K562 (cell line): ENCODE results near the gene SLCO3A1. TPM values are rescaled to one million over a fixed set of nuclear protein-coding genes. Genes with fewer than 3 reads are reported as not detected.
A peak's percentile ranks its signal among the peaks of the same experiment; 100 is the strongest.

Experiments used
- ATAC-seq: fragments of 200-7000 bp; cut with Tn5 transposase; 3 replicates; pipeline ENCODE4 v1.9.1; 2020; ENCODE audit warnings: moderate library complexity
- BruUV-seq: library from RNA; stranded (reverse); fragments of 400-500 nt; replicated peaks from 2 replicates; lab custom pipeline; 2021; lab: Mats Ljungman, UMichigan
- CTCF ChIA-PET: fragments of 300-600 bp; formaldehyde crosslinking; extraction: SDS; loops from one replicate; lab custom pipeline; 2021; ENCODE audit warnings: low intra/inter-chr PET ratio; lab: Yijun Ruan, JAX
- POLR2A ChIA-PET: fragments of 300-600, 350-650 bp; sonication (Branson Sonifier 250); formaldehyde crosslinking; extraction: SDS; loops from one replicate; lab custom pipeline; 2021; ENCODE audit warnings: antibody characterized with exemption, inconsistent platforms; lab: Yijun Ruan, JAX
- DNase-seq, 4 experiments: peaks; one replicate each; pipeline versions ENCODE4 v3.0.0 to v3.0.0-alpha.2; 2011 to 2018; ENCODE audit warnings: low spot score in 3 of 4, mixed read lengths in 3 of 4; ENCODE audit errors: extremely low read depth in 1 of 4
- FAIRE-seq: peaks from 2 replicates; lab custom pipeline; 2011; peaks lifted over from hg19 to GRCh38; lab: Jason Lieb, UNC
- H2AFZ ChIP-seq: 2 replicates; pipeline ENCODE4 v1.6.0; 2011; ENCODE audit warnings: low read depth, low read length, control low read depth, inconsistent platforms
- H3K27ac ChIP-seq: fragments of 200-600 bp; 3 replicates; pipeline ENCODE4 v1.8.0; 2011; ENCODE audit warnings: low read depth, mild to moderate bottlenecking, control low read depth, inconsistent platforms, low read length, moderate library complexity, mixed read lengths; ENCODE audit errors: extremely low read depth
- H3K27me3 ChIP-seq, 2 experiments: fragments of 300-600 bp in 1 of 2; 2 replicates in 1 of 2; 3 replicates in 1 of 2; pipeline versions ENCODE4 v1.6.0 to v1.8.0; 2011; ENCODE audit warnings: inconsistent platforms in 2 of 2, low read length in 2 of 2, mild to moderate bottlenecking in 1 of 2, mixed read lengths in 1 of 2, moderate library complexity in 1 of 2; ENCODE audit not compliant: control insufficient read depth in 2 of 2, insufficient read depth in 2 of 2
- H3K36me3 ChIP-seq: fragments of 300-600 bp; 3 replicates; pipeline ENCODE4 v1.8.0; 2011; ENCODE audit warnings: mild to moderate bottlenecking, low read length, inconsistent platforms; ENCODE audit not compliant: control insufficient read depth, insufficient read depth
- H3K4me1 ChIP-seq, 2 experiments: fragments of 200-600 bp in 1 of 2; replicated peaks in 1 of 2; 2 replicates in 1 of 2; 3 replicates in 1 of 2; pipeline versions ENCODE4 v1.5.1 to v1.8.0; 2011; ENCODE audit warnings: inconsistent platforms in 2 of 2, low read length in 2 of 2, mild to moderate bottlenecking in 1 of 2, mixed read lengths in 1 of 2, moderate library complexity in 1 of 2; ENCODE audit not compliant: control insufficient read depth in 2 of 2, insufficient read depth in 2 of 2
- H3K4me2 ChIP-seq: 2 replicates; pipeline ENCODE4 v1.6.1; 2011; ENCODE audit warnings: low read length, control low read depth, inconsistent platforms, mixed read lengths; ENCODE audit not compliant: insufficient read depth
- H3K4me3 ChIP-seq: fragments of 200-600 bp; sonication (generic), shearing (Covaris generic); 2 replicates; pipeline ENCODE4 v1.5.1; 2016; ENCODE audit warnings: control low read depth, inconsistent platforms
- H3K79me2 ChIP-seq: fragments of 200-600 bp; 3 replicates; pipeline ENCODE4 v1.8.0; 2011; ENCODE audit warnings: low read length, inconsistent platforms; ENCODE audit not compliant: control insufficient read depth, insufficient read depth
- H3K9ac ChIP-seq, 2 experiments: 2 replicates each; pipeline versions ENCODE4 v1.6.0 to v1.6.1; 2011; ENCODE audit warnings: low read depth in 2 of 2, low read length in 2 of 2, control low read depth in 1 of 2, inconsistent platforms in 1 of 2, mild to moderate bottlenecking in 1 of 2, mixed read lengths in 1 of 2; ENCODE audit not compliant: insufficient read depth in 1 of 2
- H3K9me1 ChIP-seq: one replicate; pipeline ENCODE4 v1.6.0; 2011; ENCODE audit warnings: inconsistent platforms, mild to moderate bottlenecking, low read length, moderate library complexity; ENCODE audit not compliant: control insufficient read depth, insufficient read depth
- H3K9me3 ChIP-seq: replicated peaks from 2 replicates; pipeline ENCODE4 v1.5.1; 2011; ENCODE audit warnings: low read depth, low read length, inconsistent platforms; ENCODE audit not compliant: control insufficient read depth, insufficient read depth
- H4K20me1 ChIP-seq: replicated peaks from 2 replicates; pipeline ENCODE4 v1.6.1; 2011; ENCODE audit warnings: low read length, inconsistent platforms, mixed read lengths; ENCODE audit not compliant: control insufficient read depth, insufficient read depth
- BRD4 ChIP-seq: fragments of 200-600 bp; sonication (generic); IDR thresholded peaks from 2 replicates; pipeline ENCODE4 v1.6.1; 2017; ENCODE audit warnings: inconsistent platforms
- CBX3 ChIP-seq, 2 experiments: IDR thresholded peaks; 1 replicate in 1 of 2; 2 replicates in 1 of 2; pipeline ENCODE4 v1.6.1; 2012; ENCODE audit warnings: inconsistent platforms in 2 of 2, low read length in 2 of 2, borderline replicate concordance in 1 of 2, control low read depth in 1 of 2
- CGGBP1 ChIP-seq: fragments of 250-450 bp; sonication (Bioruptor Pico); IDR thresholded peaks from 2 replicates; pipeline ENCODE4 v1.9.0; 2021; ENCODE audit warnings: mild to moderate bottlenecking
- DACH1 ChIP-seq: fragments of 450-650 bp; IDR thresholded peaks from 2 replicates; pipeline ENCODE4 v1.6.1; 2018; ENCODE audit not compliant: partially characterized antibody
- HOXB6 ChIP-seq: fragments of 250-450 bp; sonication (Bioruptor Pico); IDR thresholded peaks from 2 replicates; pipeline ENCODE4 v1.5.1; 2022; ENCODE audit warnings: mild to moderate bottlenecking, borderline replicate concordance
- HSF4 ChIP-seq: fragments of 250-450 bp; sonication (Bioruptor Pico); IDR thresholded peaks from 2 replicates; pipeline ENCODE4 v2.1.2; 2022; ENCODE audit warnings: mild to moderate bottlenecking, moderate library complexity, borderline replicate concordance
- ZBTB40 ChIP-seq, 2 experiments: fragments of 450-650 bp in 1 of 2; sonication (generic) in 1 of 2; formaldehyde crosslinking in 1 of 2; IDR thresholded peaks; 2 replicates each; pipeline versions ENCODE4 v1.7.1 to v1.9.0; 2016 to 2022; ENCODE audit warnings: inconsistent platforms in 1 of 2, mild to moderate bottlenecking in 1 of 2, missing genetic modification reagents in 1 of 2
- ZHX1 ChIP-seq: fragments of 150-350 bp; conservative IDR thresholded peaks from 2 replicates; pipeline ENCODE4 v1.6.1; 2014; ENCODE audit warnings: low read length
- ZNF780A ChIP-seq: fragments of 250-450 bp; sonication (Bioruptor Pico); IDR thresholded peaks from 2 replicates; pipeline ENCODE4 v1.5.0; 2021; ENCODE audit warnings: mild to moderate bottlenecking
- WGBS: fragments of 100-300 bp; shearing (Covaris generic); methylation state at CpG from one replicate; pipeline ENCODE4 v1.1.6; 2016; ENCODE audit warnings: low coverage, mixed read lengths; ENCODE audit not compliant: insufficient coverage; ENCODE audit errors: missing lambda C conversion rate; 5-methylcytosine and 5-hydroxymethylcytosine counted together
- in situ Hi-C: fragments of 300-500 bp; cut with MboI; formaldehyde crosslinking; loops from 4 replicates; pipeline ENCODE4 v1.15.0; 2018; ENCODE audit warnings: inconsistent platforms, mixed read lengths
- intact Hi-C: fragments of 100-400 bp; cut with micrococcal nuclease; formaldehyde crosslinking; loops from 2 replicates; pipeline ENCODE4 v1.14.2; 2022
- polyA plus RNA-seq, 8 experiments: library from polyadenylated mRNA; depleted of rRNA in 4 of 8; stranded (reverse) in 5 of 8; unstranded in 3 of 8; fragments of >200 nt; fragmentation: Nextera tagmentation in 2 of 8; fragmentation: Illumina TruSeq in 1 of 8; extraction: Ambion mirVana in 2 of 8; extraction: Trizol in 1 of 8; gene quantifications; 2 replicates each; pipeline versions ENCODE4 v1.2.1 to v1.2.3, GENCODE V29; 2011 to 2014; ENCODE audit warnings: inconsistent platforms in 1 of 8, missing spikeins in 1 of 8
- total RNA-seq, 7 experiments: library from RNA; depleted of rRNA in 6 of 7; stranded (reverse); fragments of >200 nt in 6 of 7; fragmentation: Illumina TruSeq in 2 of 7; extraction: Trizol in 2 of 7; gene quantifications; 2 replicates each; pipeline versions ENCODE4 v1.2.1 to v1.2.3, GENCODE V29; 2011 to 2021; ENCODE audit warnings: low replicate concordance in 1 of 7

The SLCO3A1 gene
- total and polyA plus RNA-seq, 9 of the 15 experiments (the other 6 are each of a cell fraction or from before 2014, with no cell fraction given), result 0.01 to 0.84 (median 0.06) TPM; not detected in 3

GRCh38 chr15:92079647-92080255 is 226.2 kb downstream of the SLCO3A1 start:
- ATAC-seq (no peak; the same call in 2 of the 3 replicates), DNase-seq (no peak), FAIRE-seq (no peak)
- Histone ChIP-seq H3K27ac (no peak overlapping the region), H3K9me3 (no peaks in the 10 kb centered on the region), H4K20me1 (no peaks in the 10 kb centered on the region), H2AFZ (0 out of 2 replicates have a peak overlapping the region, but pooled peaks have one; percentile 24), H3K4me2 (no peak overlapping the region), H3K4me3 (no peak overlapping the region), H3K9me1 (no peaks in the 10 kb centered on the region), H3K27me3 (peaks cover 0 to 39% of the 10 kb centered on the region in 2 experiments; a peak in 3 of 5 replicates), H3K9ac (no peak overlapping the region), H3K36me3 (no peaks in the 10 kb centered on the region), H3K4me1 (no peaks in the 10 kb centered on the region), H3K79me2 (no peaks in the 10 kb centered on the region)
- CTCF ChIA-PET, result interaction anchor here (0.6 to 1.1 kb wide), 2 partner anchors 10 to 94 kb away, joined by 3 read pairs; no protein-coding TSS in a partner anchor
- WGBS, result 2% methylated on average over 10 of the region's 10 CpGs
- intact Hi-C loops, result loop anchor here (5.0 kb wide), 2 partner anchors 227 to 372 kb away; partner anchors contain the start of gene SLCO3A1
- BruUV-seq, result no TSS peak
- POLR2A ChIA-PET, result interaction anchor here (1.0 kb wide), 1 partner anchor 11 kb away, joined by 5 read pairs; no protein-coding TSS in a partner anchor
- in situ Hi-C loops, result loop anchor here (5.0 kb wide), 1 partner anchor 777 kb away; no protein-coding TSS in a partner anchor
- TF ChIP-seq CBX3 (IDR thresholded peaks at IDR 0.05; ENCODE audit: borderline replicate concordance in 1 of 2, low read length in 2 of 2) (no peak), BRD4 (no peak), ZNF780A (CRISPR knock-in tag) (no peak), HSF4 (CRISPR knock-in tag) (no peak), CGGBP1 (no peak), ZHX1 (no peak), ZBTB40 (IDR thresholded peaks at IDR 0.05) (no peak), ZBTB40 (CRISPR knock-in tag; IDR thresholded peaks at IDR 0.05) (no peak), DACH1 (no peak), HOXB6 (no peak)
